Vagina (tissue), 2 donors: ENCODE measurements around the gene QRFP. TPM values are rescaled to one million over a fixed set of nuclear protein-coding genes. Genes with fewer than 3 reads are reported as not detected.
A peak's percentile ranks its signal among the peaks of the same experiment; 100 is the strongest.
"Not testable (repeated sequence)": the region's sequence is repeated elsewhere in the genome, so short reads cannot be mapped to it uniquely, and the experiment has no call there.

Experiments used
- DNase-seq, 2 donors: peaks; one replicate each; pipeline ENCODE4 v3.0.0-alpha.2; 2017; ENCODE audit errors: extremely low spot score in 2 of 2
- H3K27ac ChIP-seq: fragments of 200-600 bp; sonication (generic); one replicate; pipeline ENCODE4 v1.5.1; 2019
- H3K27me3 ChIP-seq: fragments of 200-600 bp; sonication (generic); one replicate; pipeline ENCODE4 v1.5.1; 2019
- H3K36me3 ChIP-seq, 2 donors: fragments of 200-600 bp; sonication (generic); one replicate each; pipeline ENCODE4 v1.5.1; 2017 to 2019
- H3K4me1 ChIP-seq: fragments of 200-600 bp; sonication (generic); one replicate; pipeline ENCODE4 v1.5.1; 2019
- H3K4me3 ChIP-seq, 2 donors: fragments of 200-600 bp; sonication (generic); 1 replicate in 1 of 2; 2 replicates in 1 of 2; pipeline ENCODE4 v1.5.1; 2016 to 2019
- H3K9me3 ChIP-seq: fragments of 200-600 bp; sonication (generic); one replicate; pipeline ENCODE4 v1.5.1; 2019
- POLR2A ChIP-seq, 2 donors: fragments of 450-650 bp; IDR thresholded peaks; one replicate each; pipeline ENCODE4 v1.6.1; 2017; ENCODE audit warnings: antibody characterized with exemption in 2 of 2, mild to moderate bottlenecking in 2 of 2, moderate library complexity in 2 of 2
- POLR2AphosphoS5 ChIP-seq, 2 donors: sonication (generic); formaldehyde crosslinking; IDR thresholded peaks; one replicate each; pipeline ENCODE4 v1.9.0; 2017; ENCODE audit warnings: antibody characterized with exemption in 2 of 2, mild to moderate bottlenecking in 2 of 2, low read depth in 1 of 2; ENCODE audit not compliant: insufficient read depth in 1 of 2
- intact Hi-C: fragments of 100-400 bp; cut with DNase I; formaldehyde crosslinking; loops from one replicate; pipeline ENCODE4 v1.15.1; 2023
- total RNA-seq: library from RNA; depleted of rRNA; stranded (reverse); fragments of >200 nt; gene quantifications from one replicate; pipeline ENCODE4 v1.2.3, GENCODE V29; 2016
- TF ChIP-seq, protein P1 (sequence below), 3 experiments: fragments of 450-650 bp in 2 of 3; fragments of 200-600 bp in 1 of 3; sonication (generic) in 1 of 3; IDR thresholded peaks; one replicate each; pipeline ENCODE4 v1.5.1; 2017 to 2019; ENCODE audit warnings: antibody characterized with exemption in 3 of 3, mild to moderate bottlenecking in 2 of 3, moderate library complexity in 2 of 3

QRFP gene
- total RNA-seq, 1 donor from 2014 or later = not detected

GRCh38 chr9:130913599-130914416 lies 17.2 kb upstream of the QRFP start:
- Histone ChIP-seq H3K36me3 (no peaks in the 10 kb centered on the region), H3K27me3 (no peaks in the 10 kb centered on the region), H3K4me3 (peak overlapping the region; percentile 19 to 36), H3K9me3 (no peaks in the 10 kb centered on the region), H3K4me1 (peaks cover 7% of the 10 kb centered on the region), H3K27ac (no peak overlapping the region)
- peak in 1 of 2 donors; percentile 0 for TF ChIP-seq POLR2AphosphoS5 (IDR thresholded peaks at IDR 0.05; ENCODE audit: insufficient read depth in 1 of 2, low read depth in 1 of 2)
- TF ChIP-seq, protein P1, sequence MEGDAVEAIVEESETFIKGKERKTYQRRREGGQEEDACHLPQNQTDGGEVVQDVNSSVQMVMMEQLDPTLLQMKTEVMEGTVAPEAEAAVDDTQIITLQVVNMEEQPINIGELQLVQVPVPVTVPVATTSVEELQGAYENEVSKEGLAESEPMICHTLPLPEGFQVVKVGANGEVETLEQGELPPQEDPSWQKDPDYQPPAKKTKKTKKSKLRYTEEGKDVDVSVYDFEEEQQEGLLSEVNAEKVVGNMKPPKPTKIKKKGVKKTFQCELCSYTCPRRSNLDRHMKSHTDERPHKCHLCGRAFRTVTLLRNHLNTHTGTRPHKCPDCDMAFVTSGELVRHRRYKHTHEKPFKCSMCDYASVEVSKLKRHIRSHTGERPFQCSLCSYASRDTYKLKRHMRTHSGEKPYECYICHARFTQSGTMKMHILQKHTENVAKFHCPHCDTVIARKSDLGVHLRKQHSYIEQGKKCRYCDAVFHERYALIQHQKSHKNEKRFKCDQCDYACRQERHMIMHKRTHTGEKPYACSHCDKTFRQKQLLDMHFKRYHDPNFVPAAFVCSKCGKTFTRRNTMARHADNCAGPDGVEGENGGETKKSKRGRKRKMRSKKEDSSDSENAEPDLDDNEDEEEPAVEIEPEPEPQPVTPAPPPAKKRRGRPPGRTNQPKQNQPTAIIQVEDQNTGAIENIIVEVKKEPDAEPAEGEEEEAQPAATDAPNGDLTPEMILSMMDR (IDR thresholded peaks at IDR 0.05) = no peak
- intact Hi-C loops = no loop called here
- DNase-seq = no peak

- H3K27me3 ChIP-seq = no peaks in the 10 kb centered on the region
- intact Hi-C loops = no loop called here
- no peak overlapping the region for H3K27ac ChIP-seq
- TF ChIP-seq POLR2AphosphoS5 (IDR thresholded peaks at IDR 0.05; ENCODE audit: insufficient read depth in 1 of 2, low read depth in 1 of 2) = peak in 1 of 2 donors; percentile 27
- no peak for TF ChIP-seq POLR2A (IDR thresholded peaks at IDR 0.05)
- H3K4me3 ChIP-seq = peak overlapping the region; percentile 19 to 36
- H3K4me1 ChIP-seq = peaks cover 7% of the 10 kb centered on the region
- DNase-seq = no peak
- H3K36me3 ChIP-seq = no peaks in the 10 kb centered on the region
- no peaks in the 10 kb centered on the region for H3K9me3 ChIP-seq
Measured at GRCh38 chr9:130912932-130913598, 16.5 kb upstream of the QRFP start.

- H3K36me3 ChIP-seq = no peaks in the 10 kb centered on the region
- no peak overlapping the region for H3K27ac ChIP-seq
- H3K9me3 ChIP-seq = no peaks in the 10 kb centered on the region
- peaks cover 7% of the 10 kb centered on the region for H3K4me1 ChIP-seq
- TF ChIP-seq, protein P1 (IDR thresholded peaks at IDR 0.05) = no peak
- TF ChIP-seq POLR2AphosphoS5 (IDR thresholded peaks at IDR 0.05; ENCODE audit: insufficient read depth in 1 of 2, low read depth in 1 of 2) (no peak), POLR2A (IDR thresholded peaks at IDR 0.05) (no peak)
- intact Hi-C loops = no loop called here
- no peak overlapping the region for H3K4me3 ChIP-seq
- H3K27me3 ChIP-seq = no peaks in the 10 kb centered on the region
- no peak for DNase-seq
Measured at GRCh38 chr9:130911254-130912049, 14.8 kb upstream of the QRFP start.

- H3K27ac ChIP-seq, DNase-seq, H3K9me3 ChIP-seq, H3K4me1 ChIP-seq, H3K27me3 ChIP-seq, H3K36me3 ChIP-seq, intact Hi-C loops, H3K4me3 ChIP-seq: not testable (repeated sequence)
Measured at GRCh38 chr9:130910670-130911069, 14.1 kb upstream of the QRFP start.

DNA sequence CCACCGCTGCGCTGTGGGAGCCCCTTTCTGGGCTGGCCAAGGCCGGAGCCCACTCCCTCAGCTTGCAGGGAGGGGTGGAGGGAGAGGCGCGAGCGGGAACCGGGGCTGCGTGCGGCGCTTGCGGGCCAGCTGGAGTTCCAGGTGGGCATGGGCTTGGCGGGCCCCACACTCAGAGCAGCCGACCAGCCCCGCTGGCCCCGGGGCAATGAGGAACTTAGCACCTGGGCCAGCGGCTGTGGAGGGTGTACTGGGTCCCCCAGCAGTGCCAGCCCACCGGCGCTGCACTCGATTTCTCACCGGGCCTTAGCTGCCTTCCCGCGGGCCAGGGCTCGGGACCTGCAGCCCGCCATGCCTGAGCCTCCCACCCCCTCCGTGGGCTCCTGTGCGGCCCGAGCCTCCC lies 13.4 kb upstream of the QRFP start:
- H3K4me1 ChIP-seq, H3K36me3 ChIP-seq, H3K27me3 ChIP-seq, intact Hi-C loops, H3K27ac ChIP-seq, H3K4me3 ChIP-seq, H3K9me3 ChIP-seq, DNase-seq: not testable (repeated sequence)

DNA sequence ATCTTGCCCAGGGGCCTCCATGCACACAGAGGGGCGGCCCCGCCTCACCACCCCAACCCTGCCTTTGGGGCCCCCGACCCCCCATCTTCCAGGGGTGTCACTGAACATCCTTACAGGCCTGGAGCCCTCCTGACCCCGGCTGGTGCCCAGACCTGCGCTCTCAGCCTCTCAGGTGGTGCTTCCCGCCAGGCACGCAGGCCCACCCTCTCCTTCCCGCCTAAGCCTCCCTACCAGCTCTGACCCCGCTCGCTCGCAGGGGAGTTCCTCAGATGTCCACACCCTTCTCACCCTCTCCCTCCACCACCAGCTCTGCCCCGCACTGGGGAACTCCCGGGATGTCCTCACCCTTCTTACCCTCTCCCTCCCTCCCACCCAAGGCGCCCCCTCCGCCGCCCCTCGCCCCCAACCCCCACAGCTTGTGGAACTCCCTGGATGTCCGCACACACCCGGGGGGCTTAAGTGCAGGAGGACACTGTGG lies 12.3 kb upstream of the QRFP start:
- Histone ChIP-seq H3K36me3 (no peaks in the 10 kb centered on the region), H3K4me1 (peaks cover 7% of the 10 kb centered on the region), H3K4me3 (no peak overlapping the region), H3K27me3 (no peaks in the 10 kb centered on the region), H3K27ac (no peak overlapping the region), H3K9me3 (no peaks in the 10 kb centered on the region)
- TF ChIP-seq POLR2AphosphoS5 (IDR thresholded peaks at IDR 0.05; ENCODE audit: insufficient read depth in 1 of 2, low read depth in 1 of 2) (no peak), POLR2A (IDR thresholded peaks at IDR 0.05) (no peak)
- TF ChIP-seq, protein P1 (IDR thresholded peaks at IDR 0.05) = no peak
- intact Hi-C loops = no loop called here
- DNase-seq = no peak
